Islet of Langerhans (tissue), 1 donor: Measurements from ENCODE around the gene AUTS2.
"Not testable (repeated sequence)": the region's sequence is repeated elsewhere in the genome, so short reads cannot be mapped to it uniquely, and the experiment has no call there.

Experiments
- FAIRE-seq: peaks from one replicate; lab custom pipeline; 2011; peaks lifted over from hg19 to GRCh38; lab: Jason Lieb, UNC

Gene AUTS2

DNA sequence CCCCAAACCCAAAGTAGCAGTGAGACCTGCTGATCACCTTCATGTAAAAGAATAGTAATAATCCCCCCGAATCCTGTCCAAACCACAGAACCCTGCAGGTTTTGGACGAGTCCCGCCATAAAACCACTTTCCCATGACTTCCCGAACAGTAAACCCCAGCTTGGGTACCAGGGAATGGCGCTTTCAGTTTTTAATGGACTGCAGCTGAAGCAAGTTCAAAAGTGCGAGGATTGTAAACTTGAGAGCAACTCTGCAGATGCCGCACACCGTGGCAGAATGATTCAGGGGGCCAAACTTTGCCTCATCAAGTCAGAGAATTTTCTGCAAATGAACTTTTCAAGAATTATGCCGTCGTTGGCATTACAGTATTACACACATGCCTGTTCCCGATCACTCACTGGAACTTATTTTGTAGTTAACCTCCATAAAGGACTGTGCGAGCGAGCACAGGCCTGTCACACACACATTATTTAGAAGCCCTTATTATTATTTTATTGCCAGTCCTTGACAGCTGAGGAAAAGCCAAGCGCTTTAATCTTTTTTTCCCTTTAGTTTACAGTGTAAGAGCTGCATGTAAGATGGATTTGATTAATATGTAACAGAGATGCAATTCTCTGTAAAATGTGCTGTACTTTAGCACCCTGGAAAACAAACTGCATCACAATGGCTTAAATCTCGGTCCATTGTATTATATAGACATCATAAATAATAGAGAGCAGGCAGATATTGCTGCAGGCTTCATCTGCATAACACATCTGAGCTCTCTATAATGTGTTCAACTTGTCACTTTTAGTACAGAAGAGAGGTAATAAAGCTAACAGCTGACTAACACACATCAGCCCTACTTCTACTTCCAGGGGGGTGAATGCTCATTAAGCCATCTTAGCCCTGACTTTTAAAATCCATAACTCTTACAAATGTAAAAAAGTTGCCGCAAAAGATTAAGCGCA lies 1040.2 kb downstream of the AUTS2 start:
- no peak for FAIRE-seq

DNA sequence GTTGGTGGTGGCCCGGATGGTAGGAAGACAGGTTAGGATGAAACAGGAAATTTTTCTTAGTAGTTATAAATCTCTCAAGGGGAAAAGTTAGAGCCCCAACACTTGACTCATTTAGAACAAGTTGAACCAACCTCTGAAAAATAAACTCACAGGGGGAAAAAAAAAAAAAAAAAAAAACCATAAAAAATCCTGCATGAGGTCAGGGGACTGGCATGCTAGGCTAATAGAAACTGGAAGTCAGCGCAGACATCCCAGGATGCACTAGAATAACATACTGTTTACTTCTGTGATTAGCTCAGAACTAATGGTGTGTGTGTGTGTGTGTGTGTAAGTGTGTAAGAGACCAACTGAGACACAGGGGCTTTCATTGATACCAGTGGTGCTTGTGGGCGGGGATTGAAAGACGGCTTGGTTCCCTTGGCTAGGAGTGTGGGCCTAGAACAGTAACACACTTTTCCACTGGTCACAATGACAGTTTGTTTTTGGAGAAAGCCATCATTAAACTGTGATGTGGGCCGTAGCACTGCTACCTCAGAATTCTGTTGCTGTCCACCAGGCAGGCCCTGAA lies 1042.1 kb downstream of the AUTS2 start:
- no peak for FAIRE-seq

DNA sequence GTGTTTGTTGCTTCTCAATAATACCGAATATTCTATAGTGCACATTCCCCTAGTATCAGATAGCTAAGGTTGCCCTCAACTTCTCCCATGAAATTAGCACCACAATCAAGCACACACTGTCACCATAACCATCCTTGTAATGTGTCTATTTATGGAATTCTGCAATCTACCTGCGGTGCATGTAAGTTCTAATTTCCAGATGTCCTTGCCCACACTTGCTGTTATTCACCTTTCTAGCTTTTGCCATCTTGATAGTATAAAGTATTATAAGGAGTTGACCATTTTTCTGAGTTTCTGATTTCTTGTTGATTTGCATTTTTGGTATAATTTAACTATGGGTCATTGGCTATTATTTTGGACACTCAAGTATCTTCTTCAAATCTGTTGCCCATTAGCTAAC lies 1043.6 kb downstream of the AUTS2 start:
- no peak for FAIRE-seq

DNA sequence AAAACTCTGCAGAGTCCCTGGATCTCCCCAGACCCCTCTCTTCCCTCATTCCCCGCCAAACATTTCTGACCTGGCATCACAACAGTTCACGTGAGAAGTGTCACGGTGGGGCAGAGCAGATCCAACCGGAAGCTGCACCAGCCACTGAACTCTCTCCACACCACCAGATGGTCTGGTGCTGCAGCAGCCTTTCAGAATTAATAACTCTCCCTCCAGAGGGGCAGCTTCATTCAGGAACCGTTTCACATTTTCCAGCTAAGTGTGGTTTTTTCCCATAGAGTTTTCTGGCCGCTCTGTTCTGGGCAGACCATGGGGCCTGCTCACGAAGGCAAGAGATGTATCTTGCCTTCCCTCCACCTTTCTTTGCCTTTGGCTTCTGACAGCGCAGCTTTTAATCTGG lies 1047.0 kb downstream of the AUTS2 start:
- no peak for FAIRE-seq

DNA sequence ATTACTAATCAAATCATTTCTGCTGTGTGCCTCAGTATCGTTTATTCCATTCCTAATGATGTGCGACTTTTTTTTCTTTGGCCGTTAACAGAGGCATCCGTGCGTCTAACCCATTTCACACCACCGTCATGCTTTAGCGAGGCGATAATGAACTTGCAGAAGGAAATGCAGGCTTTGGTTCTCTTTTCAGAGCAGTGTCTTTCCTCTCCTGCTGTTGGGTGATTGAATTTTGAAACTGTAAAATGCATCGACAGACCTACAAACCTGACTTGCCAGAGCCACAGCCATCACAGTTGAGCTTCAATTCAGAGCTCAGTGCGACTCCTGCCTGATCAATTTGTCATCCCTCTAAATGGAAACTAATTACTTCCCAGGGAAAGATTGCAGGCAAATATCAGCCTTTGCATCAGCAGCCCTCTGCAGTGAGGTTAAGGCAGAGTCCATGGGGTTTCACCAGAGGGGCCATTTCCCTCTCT lies 1047.6 kb downstream of the AUTS2 start:
- FAIRE-seq = no peak

DNA sequence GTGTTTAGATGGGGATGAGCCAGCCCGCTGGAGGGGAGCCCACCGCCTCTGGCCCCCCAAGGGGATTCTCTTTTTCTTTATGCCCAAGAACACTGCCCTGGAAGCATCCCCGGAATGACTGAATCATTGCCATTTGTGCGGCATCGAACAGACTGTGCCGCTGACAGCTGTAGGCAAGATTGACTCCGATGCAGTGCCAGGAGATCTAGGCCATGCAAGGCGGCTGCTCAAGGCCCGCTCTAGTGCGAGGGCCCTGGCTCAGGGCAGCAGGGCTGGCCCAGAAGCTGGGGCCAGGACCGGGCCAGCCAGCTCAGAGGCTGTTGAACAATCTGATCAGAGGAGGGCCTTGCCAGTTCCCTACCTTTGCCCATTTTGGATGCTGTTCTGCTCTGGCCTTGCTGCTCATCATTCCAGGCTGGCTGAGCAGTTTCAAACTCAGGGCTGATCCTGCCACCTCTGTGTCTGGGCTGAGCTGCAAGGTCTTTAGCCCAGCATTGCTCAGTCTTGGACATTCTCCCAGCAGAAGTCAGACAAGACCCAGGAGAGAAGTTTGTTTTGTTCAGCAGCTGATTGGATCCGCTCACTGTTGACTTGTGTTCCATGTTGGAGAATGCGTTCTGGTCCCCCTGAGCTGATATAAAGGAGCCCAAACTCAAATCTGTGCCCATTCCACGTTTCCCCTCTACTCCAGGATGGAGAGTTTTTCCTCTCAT lies 1048.4 kb downstream of the AUTS2 start:
- FAIRE-seq = no peak

DNA sequence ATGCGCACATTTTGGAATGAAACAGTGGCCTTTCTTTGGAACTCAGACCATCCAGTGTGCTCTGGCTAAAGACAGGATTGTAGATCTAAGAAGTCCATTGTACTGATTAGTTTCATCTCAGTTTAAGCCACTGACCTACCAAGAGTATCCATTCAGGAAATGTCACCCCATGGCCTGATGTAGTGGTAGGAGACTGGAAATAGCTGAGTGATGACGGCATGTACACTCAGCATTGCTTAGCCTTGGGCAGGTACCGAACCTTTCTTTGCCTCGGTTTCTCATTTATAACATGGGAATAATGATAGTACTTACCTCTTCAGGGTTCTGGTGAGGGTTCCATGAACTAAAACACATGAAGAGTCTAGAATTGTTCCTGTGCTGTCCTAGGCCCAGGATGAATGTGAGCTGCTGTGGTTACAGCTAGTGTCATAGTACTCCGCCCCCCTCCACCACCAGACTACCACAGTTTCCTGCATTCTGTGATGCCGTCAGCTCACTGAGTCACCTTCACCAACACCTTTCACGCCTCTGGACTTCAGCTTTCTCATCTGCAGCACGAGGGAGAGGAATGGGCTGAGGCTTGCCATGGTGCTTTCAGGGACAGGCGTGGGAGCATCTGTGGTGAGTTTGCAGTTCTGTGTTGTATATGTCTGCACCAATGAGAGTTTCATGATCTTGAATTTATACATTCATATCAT lies 1049.7 kb downstream of the AUTS2 start:
- no peak for FAIRE-seq

DNA sequence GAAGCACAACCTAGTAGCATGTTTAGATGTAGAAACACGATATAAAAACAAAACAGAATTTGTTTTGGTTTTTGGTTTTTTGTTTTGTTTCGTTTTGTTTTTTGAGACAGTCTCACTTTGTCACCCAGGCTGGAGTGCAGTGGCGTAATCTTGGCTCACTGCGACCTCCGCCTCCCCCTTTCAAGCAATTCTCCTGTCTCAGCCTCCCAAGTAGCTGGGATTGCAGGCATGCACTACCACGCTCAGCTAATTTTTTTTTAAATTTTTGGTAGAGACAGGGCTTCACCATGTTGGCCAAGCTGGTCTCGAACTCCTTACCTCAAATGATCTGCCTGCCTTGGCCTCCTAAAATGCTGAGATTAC lies 1050.2 kb downstream of the AUTS2 start:
- FAIRE-seq = not testable (repeated sequence)

DNA sequence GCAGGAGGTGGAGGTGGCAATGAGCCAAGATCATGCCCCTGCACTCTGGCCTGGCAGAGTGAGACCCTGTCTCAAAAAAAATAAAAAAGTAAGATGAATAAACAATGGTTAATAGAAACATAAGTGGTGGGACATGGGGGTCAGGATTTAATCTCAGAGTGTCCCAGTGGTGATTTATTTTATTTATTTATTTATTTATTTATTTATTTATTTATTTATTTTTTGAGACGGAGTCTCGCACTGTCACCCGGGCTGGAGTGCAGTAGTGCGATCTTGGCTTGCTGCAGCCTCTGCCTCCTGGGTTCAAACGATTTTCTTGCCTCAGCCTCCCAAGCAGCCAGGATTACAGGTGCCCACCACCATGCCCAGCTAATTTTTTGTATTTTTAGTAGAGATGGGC lies 1051.0 kb downstream of the AUTS2 start:
- no peak for FAIRE-seq

DNA sequence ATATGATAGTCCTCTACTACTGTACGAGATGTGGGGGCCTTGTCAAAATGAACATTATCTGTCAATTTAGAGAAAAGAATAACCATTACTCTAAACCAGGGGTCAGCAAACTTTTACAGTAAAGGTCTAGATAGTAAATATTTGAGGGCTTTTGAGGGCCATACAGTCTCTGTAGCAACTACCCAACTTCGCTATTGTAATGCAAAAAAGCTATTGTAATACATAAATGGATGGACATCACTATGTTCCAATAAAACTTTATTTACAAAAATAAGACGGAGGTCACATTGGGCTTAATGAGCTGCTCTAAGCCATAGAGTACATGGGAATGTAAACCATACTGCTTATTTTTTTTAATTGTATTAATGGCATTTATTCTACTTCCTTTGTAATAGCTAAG lies 1055.9 kb downstream of the AUTS2 start:
- FAIRE-seq = no peak

- FAIRE-seq = no peak
These were observed 1056.7 kb downstream of the AUTS2 start for GRCh38 chr7:70654979-70655378.

DNA sequence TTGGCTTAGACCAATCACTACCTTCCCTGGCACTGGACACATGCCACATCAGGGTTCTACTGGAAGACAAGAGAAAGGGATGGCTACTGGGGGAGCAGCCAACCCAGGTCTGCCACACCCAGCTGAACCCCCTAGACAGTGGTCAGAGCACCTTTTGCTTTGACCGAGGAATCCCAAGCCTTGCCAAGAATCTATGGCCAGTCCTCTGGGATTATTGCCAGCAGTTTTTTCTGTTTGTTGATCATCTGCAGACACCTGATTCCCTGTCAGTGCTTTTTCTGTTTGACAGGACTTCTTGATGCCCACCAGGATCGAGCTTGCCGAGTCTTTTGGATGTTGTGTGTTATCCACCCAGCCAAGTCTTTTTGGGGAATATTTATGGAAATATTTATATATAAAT lies 1057.4 kb downstream of the AUTS2 start:
- FAIRE-seq = no peak

DNA sequence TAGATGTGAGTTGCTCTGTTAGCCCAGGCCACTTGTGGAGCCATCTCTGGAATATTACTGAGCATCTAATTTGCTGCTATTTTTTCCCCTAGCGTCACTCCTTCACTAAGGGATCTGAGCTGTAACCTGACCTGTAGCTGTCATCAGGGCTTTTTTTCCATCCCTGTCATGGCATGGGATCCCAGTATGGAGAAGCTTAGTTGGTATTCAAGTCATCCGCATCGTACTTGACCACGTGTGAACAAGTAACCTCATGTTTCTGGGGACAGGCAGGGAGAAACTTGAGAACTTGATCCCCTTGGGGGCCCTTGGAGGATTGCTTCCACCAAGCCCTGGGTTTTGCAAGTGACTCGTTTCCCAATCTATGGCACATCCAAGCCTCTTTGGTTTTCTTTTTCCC lies 1059.3 kb downstream of the AUTS2 start:
- FAIRE-seq = no peak

DNA sequence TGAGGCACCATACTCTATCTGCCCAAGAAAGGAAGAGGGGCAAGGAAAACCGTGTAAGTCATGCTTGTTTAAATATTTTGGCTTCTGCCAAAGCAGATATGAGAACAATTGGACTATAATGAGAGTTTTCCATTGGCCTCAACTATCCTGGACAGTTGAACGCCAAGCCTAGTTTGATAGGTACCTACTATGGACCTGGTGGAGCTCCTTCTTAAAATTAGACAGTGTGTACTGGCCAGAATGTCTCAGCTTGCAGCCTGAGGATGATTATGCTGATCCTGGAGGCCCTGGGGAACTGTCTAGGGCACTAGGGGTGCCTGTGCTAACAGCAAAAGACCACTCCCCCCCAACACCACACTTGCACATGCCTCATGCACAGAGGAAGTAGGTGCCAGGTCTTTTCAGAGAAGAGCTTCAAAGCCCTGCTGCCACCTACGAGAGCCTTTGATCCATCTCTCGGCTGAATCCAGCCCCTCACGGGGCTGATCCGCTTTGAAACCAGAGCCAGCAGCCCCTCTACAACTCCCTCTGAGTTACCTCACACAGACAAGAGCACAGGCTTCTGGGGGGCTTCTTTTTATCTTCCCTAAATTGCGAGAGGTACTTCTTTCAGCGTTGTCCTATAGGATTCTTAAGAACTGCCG lies 1059.8 kb downstream of the AUTS2 start:
- FAIRE-seq = no peak

GRCh38 chr7:70659263-70659662 lies 1061.0 kb downstream of the AUTS2 start:
- no peak for FAIRE-seq

GRCh38 chr7:70660154-70660818 lies 1062.0 kb downstream of the AUTS2 start:
- FAIRE-seq = no peak

DNA sequence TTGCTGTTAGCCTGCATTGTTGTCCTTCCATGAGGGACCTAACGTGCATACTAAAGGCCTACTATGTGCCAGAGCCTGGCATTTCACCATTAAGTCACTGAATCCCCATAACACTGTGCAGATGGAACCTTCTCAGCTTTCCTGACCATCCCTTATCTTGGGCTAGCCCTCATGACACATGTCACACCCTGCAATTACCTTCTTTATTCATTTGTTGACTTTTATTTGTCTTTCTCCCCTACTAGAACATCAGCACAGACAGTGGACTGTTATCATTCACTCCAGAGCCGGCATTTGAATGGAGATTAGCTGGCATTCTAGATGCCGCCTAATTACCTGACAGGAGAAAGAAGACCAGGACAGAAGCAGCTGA lies 1062.5 kb downstream of the AUTS2 start:
- FAIRE-seq = no peak

DNA sequence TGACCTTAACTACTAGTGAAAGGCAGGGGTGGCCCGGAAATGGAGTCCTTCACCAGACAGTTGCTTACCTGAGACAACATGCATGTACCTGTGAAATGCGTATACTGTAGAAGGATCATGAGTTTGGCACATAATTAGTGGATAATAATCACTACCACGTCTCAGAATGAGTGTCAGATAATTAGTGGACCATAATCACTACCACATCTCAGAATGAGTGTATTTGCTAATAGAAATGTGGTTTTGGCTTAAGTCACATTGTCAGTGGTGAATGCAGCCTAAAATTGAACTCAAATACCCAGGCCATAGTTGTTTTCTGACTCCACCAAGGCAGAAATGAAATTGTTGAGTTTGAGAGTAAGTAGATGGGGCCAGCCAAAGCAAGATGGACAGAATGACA lies 1065.4 kb downstream of the AUTS2 start:
- no peak for FAIRE-seq

DNA sequence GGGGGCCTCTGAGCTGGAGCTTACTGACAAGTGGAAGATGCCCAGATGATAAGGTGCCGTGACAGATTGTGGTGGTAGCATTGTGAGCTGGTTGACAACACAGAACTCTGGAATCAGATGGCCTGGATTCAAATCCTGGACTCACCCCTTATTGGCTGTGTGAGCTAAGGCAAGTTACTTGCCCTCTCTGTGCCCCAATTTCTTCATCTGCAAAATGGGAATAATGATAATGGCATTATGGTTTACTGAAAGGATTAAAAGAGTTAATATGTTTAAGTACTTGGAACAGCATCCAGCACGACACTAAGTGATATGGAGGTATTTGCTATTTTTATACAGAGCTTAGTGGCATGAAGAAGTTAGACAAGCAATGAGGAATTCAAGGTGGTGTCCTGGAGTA lies 1067.7 kb downstream of the AUTS2 start:
- FAIRE-seq = no peak

DNA sequence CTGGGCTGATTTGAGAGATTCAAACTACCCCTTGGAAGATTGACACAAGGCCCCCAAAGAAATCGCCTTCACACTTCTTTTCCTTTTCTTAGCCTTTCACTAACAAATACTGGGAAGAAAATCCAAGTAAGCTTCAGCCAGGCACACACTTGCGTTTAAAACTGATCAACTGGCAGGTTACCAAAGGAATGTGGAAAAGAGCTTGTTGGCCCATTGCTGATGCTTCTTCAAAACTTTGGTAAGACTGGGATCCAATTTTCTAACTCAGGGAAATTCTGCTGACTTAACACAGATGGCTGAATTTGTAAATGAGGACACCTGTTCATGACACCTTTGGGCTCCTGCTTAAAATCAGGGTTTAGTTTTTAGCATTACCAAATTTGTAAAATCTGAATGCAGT lies 1069.1 kb downstream of the AUTS2 start:
- FAIRE-seq = no peak

DNA sequence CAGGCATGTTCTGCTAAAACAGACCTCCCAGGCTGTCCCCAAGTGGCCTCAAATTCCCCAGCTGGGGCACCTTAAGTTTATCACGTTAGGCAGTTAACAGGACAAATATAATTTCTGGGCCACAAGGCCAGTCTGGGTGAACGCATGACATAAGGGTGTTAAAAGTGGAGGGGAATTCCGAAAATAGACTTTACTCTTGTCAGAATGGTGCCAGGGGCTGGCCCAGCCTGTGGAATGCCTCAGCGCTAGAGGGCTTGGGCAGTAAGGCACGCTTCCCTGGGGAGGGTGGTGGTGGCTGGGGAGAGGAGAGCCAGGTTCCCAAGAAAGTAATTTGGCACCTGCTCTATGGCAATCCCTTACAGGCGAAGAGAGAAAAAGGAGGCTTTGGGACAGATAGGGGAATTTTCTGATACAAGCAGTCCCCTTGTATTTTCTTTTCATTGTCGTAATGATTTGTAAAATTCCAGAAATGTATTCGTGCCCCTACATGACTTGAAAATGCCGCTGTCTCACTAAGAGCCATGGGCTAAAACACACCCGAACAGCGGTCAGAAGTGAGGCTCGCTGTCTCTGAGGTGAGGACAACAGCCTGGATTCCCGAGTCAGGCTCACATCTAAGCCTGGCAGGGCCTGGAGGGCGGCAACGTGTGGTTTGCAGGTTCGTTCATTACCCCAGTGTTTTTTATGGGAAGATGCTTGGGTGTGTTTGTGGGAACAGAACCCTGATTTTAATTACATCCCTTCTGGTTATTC lies 1070.5 kb downstream of the AUTS2 start:
- FAIRE-seq = no peak
